Astrocyte (in vitro differentiated cells and primary cell): ENCODE measurements around the gene PRKAG2. TPM values are rescaled to one million over a fixed set of nuclear protein-coding genes. Genes with fewer than 3 reads are reported as not detected.

Source experiments
- DNase-seq: peaks from one replicate; pipeline ENCODE4 v3.0.0-alpha.2; 2010; ENCODE audit warnings: low read depth
- FAIRE-seq: peaks from 2 replicates; lab custom pipeline; 2011; peaks lifted over from hg19 to GRCh38; lab: Jason Lieb, UNC
- H2AFZ ChIP-seq: 2 replicates; pipeline ENCODE4 v1.6.0; 2012; ENCODE audit warnings: low read depth, low read length, inconsistent platforms
- H3K27ac ChIP-seq: 2 replicates; pipeline ENCODE4 v1.5.1; 2011; ENCODE audit warnings: low read depth, low read length, inconsistent platforms
- H3K27me3 ChIP-seq: 2 replicates; pipeline ENCODE4 v1.6.0; 2011; ENCODE audit warnings: low read length, inconsistent platforms; ENCODE audit not compliant: insufficient read depth
- H3K36me3 ChIP-seq: 2 replicates; pipeline ENCODE4 v1.5.1; 2011; ENCODE audit warnings: low read length, inconsistent platforms; ENCODE audit not compliant: insufficient read depth
- H3K4me1 ChIP-seq: 2 replicates; pipeline ENCODE4 v1.5.1; 2011; ENCODE audit warnings: low read length, inconsistent platforms; ENCODE audit not compliant: insufficient read depth
- H3K4me2 ChIP-seq: 2 replicates; pipeline ENCODE4 v1.6.0; 2012; ENCODE audit warnings: low read length, inconsistent platforms
- H3K4me3 ChIP-seq: 2 replicates; pipeline ENCODE4 v1.5.1; 2011; ENCODE audit warnings: low read depth, mild to moderate bottlenecking, low read length, inconsistent platforms; ENCODE audit not compliant: insufficient read depth
- H3K79me2 ChIP-seq: 2 replicates; pipeline ENCODE4 v1.6.0; 2012; ENCODE audit warnings: mild to moderate bottlenecking, low read length, inconsistent platforms; ENCODE audit not compliant: insufficient read depth
- H3K9ac ChIP-seq: 2 replicates; pipeline ENCODE4 v1.6.0; 2012; ENCODE audit warnings: mild to moderate bottlenecking, low read length, inconsistent platforms
- H3K9me3 ChIP-seq: 2 replicates; pipeline ENCODE4 v1.5.1; 2012; ENCODE audit warnings: low read depth, mild to moderate bottlenecking, low read length, inconsistent platforms; ENCODE audit not compliant: insufficient read depth
- H4K20me1 ChIP-seq: 2 replicates; pipeline ENCODE4 v1.6.0; 2012; ENCODE audit warnings: low read length, inconsistent platforms; ENCODE audit not compliant: insufficient read depth
- H3K27ac Mint-ChIP-seq: one replicate; pipeline ENCODE4 v1.8.0; 2021; ENCODE audit warnings: mild to moderate bottlenecking, mixed read lengths; ENCODE audit not compliant: unreplicated experiment
- H3K27me3 Mint-ChIP-seq: one replicate; pipeline ENCODE4 v1.8.0; 2021; ENCODE audit warnings: low read depth, mixed read lengths; ENCODE audit not compliant: unreplicated experiment
- H3K36me3 Mint-ChIP-seq: one replicate; pipeline ENCODE4 v1.8.0; 2021; ENCODE audit warnings: low read depth, mixed read lengths; ENCODE audit not compliant: unreplicated experiment
- H3K4me1 Mint-ChIP-seq: one replicate; pipeline ENCODE4 v1.8.0; 2021; ENCODE audit warnings: low read depth, mixed read lengths; ENCODE audit not compliant: unreplicated experiment
- H3K4me3 Mint-ChIP-seq: one replicate; pipeline ENCODE4 v1.8.0; 2021; ENCODE audit warnings: mild to moderate bottlenecking, moderate library complexity, mixed read lengths; ENCODE audit not compliant: unreplicated experiment
- H3K9me3 Mint-ChIP-seq: one replicate; pipeline ENCODE4 v1.8.0; 2021; ENCODE audit warnings: mild to moderate bottlenecking, mixed read lengths; ENCODE audit not compliant: unreplicated experiment
- CTCF ChIP-seq: IDR thresholded peaks from 2 replicates; pipeline ENCODE4 v1.5.1; 2011; ENCODE audit warnings: low read depth, mild to moderate bottlenecking, inconsistent platforms, low read length, moderate library complexity; ENCODE audit not compliant: insufficient read depth
- EZH2 ChIP-seq: IDR thresholded peaks from 2 replicates; pipeline ENCODE4 v1.6.1; 2012; ENCODE audit warnings: mild to moderate bottlenecking, low read length, inconsistent platforms; ENCODE audit not compliant: insufficient read depth
- total RNA-seq: library from RNA; stranded (reverse); gene quantifications from 2 replicates; pipeline ENCODE4 v1.2.1, GENCODE V29; 2021

PRKAG2 gene
- total RNA-seq, 1 donor from 2014 or later = 40.7 TPM

GRCh38 chr7:151681726-151682125, 195.2 kb downstream of the PRKAG2 start:
- Histone ChIP-seq H3K9me3 (no peaks in the 10 kb centered on the region), H3K27ac (no peak overlapping the region), H3K4me3 (no peak overlapping the region), H3K27me3 (no peaks in the 10 kb centered on the region), H2AFZ (no peak overlapping the region), H3K79me2 (no peaks in the 10 kb centered on the region), H4K20me1 (no peaks in the 10 kb centered on the region), H3K4me1 (peaks cover 20% of the 10 kb centered on the region), H3K9ac (no peak overlapping the region), H3K36me3 (no peaks in the 10 kb centered on the region), H3K4me2 (no peak overlapping the region)
- H3K27me3 Mint-ChIP-seq = peaks cover 5% of the 10 kb centered on the region
- H3K27ac Mint-ChIP-seq = no peak overlapping the region
- H3K4me1 Mint-ChIP-seq = peaks cover 28% of the 10 kb centered on the region
- no peak overlapping the region for H3K4me3 Mint-ChIP-seq
- H3K9me3 Mint-ChIP-seq = no peaks in the 10 kb centered on the region
- DNase-seq = no peak
- FAIRE-seq = no peak
- no peak for TF ChIP-seq CTCF
- TF ChIP-seq EZH2 = no peak
- H3K36me3 Mint-ChIP-seq = peaks cover 2% of the 10 kb centered on the region

DNA sequence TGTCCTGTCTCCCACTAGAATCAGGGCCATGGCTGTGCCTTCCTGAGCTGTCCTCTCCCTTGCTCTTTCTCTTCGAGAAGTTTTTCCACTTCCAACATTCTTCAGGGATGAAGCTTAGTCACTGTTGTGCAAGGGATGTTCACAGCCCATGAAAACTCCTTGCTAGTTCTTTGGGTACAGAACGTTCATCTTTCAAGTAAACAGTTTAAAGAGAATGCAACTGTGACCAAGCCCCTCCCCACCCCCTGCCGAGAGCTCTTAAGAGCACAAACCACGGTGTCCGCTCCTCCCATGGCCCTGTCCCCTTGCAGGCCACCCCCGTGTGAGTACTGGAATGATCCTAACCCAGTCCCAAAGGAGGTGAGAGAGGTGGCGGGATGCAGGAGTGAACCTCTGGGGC, 196.1 kb downstream of the PRKAG2 start:
- Histone ChIP-seq H3K9ac (no peak overlapping the region), H3K36me3 (no peaks in the 10 kb centered on the region), H3K79me2 (no peaks in the 10 kb centered on the region), H3K9me3 (no peaks in the 10 kb centered on the region), H3K4me3 (no peak overlapping the region), H4K20me1 (no peaks in the 10 kb centered on the region), H3K4me1 (peaks cover 15% of the 10 kb centered on the region), H3K27me3 (no peaks in the 10 kb centered on the region), H2AFZ (no peak overlapping the region), H3K4me2 (no peak overlapping the region), H3K27ac (no peak overlapping the region)
- H3K27ac Mint-ChIP-seq = no peak overlapping the region
- H3K4me3 Mint-ChIP-seq = no peak overlapping the region
- TF ChIP-seq CTCF (no peak), EZH2 (no peak)
- H3K4me1 Mint-ChIP-seq = peaks cover 19% of the 10 kb centered on the region
- FAIRE-seq = no peak
- no peak for DNase-seq
- peaks cover 2% of the 10 kb centered on the region for H3K36me3 Mint-ChIP-seq
- peaks cover 10% of the 10 kb centered on the region for H3K27me3 Mint-ChIP-seq
- no peaks in the 10 kb centered on the region for H3K9me3 Mint-ChIP-seq

DNA sequence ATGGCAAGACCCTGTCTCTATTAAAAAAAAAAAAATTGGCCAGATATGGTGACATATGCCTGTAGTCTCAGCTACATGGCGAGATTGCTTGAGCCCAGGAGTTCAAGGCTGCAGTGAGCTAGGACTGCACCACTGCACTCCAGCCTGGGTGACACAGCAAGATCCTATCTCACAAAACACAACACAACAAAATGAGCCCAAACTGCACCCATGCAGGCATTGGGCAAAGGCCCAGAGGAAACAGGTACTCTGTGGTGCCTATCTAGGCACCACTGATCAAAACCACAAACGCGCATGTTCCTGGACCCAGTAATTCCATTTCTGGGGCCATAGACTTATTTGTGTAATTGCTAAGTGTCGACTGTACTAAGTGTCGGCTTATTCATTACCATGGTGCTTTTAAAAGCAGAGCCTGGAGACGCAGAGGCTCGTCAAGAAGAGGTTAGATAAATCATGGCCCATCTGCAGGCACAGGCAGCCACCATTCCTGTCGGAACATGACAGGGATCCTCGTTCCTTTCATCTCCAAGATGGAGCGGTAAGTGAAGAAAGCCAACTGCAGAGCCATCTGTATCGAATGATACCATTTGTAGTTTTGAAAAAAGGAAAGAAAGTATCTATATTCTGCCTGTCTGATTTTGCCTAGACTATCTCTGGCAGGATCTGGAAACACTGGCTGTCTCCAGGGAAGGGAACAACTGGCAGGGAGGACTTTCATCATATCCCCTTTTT, 196.9 kb downstream of the PRKAG2 start:
- H3K9ac ChIP-seq = no peak overlapping the region
- peaks cover 12% of the 10 kb centered on the region for H3K27me3 Mint-ChIP-seq
- peaks cover 13% of the 10 kb centered on the region for H3K4me1 ChIP-seq
- no peaks in the 10 kb centered on the region for H3K27me3 ChIP-seq
- no peak overlapping the region for H2AFZ ChIP-seq
- H3K79me2 ChIP-seq = no peaks in the 10 kb centered on the region
- no peak overlapping the region for H3K27ac ChIP-seq
- H3K4me3 ChIP-seq = no peak overlapping the region
- H3K9me3 ChIP-seq = no peaks in the 10 kb centered on the region
- H3K27ac Mint-ChIP-seq = no peak overlapping the region
- TF ChIP-seq EZH2 (no peak), CTCF (no peak)
- no peaks in the 10 kb centered on the region for H4K20me1 ChIP-seq
- no peaks in the 10 kb centered on the region for H3K36me3 ChIP-seq
- no peak overlapping the region for H3K4me2 ChIP-seq
- peaks cover 1% of the 10 kb centered on the region for H3K36me3 Mint-ChIP-seq
- DNase-seq (no peak), FAIRE-seq (no peak)
- no peak overlapping the region for H3K4me3 Mint-ChIP-seq
- peaks cover 16% of the 10 kb centered on the region for H3K4me1 Mint-ChIP-seq
- H3K9me3 Mint-ChIP-seq = no peaks in the 10 kb centered on the region
